ENCODE results near the gene BLNK.

DNA sequence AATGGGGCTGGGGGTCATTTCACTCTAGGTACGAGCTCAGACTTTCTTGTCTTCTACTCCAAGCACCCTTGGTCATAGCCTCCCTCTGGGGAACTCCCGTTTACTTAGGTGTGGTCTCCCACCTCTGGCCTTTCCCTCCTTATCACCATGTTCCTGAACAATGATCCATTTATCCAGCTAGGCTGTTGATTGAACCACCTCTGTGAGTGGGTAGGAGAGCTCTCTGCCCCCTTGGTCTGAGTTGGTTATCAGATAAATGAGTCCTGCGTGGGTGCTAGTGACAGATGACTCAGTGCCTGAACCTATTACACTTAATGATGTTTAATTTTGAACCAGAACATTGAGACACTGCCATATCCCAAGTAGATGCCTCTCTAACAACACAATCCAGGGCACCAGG is 9.4 kb downstream of the BLNK start:
- TF ChIP-seq, protein P1, sequence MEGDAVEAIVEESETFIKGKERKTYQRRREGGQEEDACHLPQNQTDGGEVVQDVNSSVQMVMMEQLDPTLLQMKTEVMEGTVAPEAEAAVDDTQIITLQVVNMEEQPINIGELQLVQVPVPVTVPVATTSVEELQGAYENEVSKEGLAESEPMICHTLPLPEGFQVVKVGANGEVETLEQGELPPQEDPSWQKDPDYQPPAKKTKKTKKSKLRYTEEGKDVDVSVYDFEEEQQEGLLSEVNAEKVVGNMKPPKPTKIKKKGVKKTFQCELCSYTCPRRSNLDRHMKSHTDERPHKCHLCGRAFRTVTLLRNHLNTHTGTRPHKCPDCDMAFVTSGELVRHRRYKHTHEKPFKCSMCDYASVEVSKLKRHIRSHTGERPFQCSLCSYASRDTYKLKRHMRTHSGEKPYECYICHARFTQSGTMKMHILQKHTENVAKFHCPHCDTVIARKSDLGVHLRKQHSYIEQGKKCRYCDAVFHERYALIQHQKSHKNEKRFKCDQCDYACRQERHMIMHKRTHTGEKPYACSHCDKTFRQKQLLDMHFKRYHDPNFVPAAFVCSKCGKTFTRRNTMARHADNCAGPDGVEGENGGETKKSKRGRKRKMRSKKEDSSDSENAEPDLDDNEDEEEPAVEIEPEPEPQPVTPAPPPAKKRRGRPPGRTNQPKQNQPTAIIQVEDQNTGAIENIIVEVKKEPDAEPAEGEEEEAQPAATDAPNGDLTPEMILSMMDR (conservative IDR thresholded peaks at IDR 0.05), result no peak
- no peak for TF ChIP-seq EZH2 (IDR thresholded peaks at IDR 0.05; ENCODE audit: low read depth)
